Astrocyte of the cerebellum (primary cell): ENCODE results near the gene KCNJ1.
A peak's percentile ranks its signal among the peaks of the same experiment; 100 is the strongest.

Source experiments
- DNase-seq: peaks from one replicate; pipeline ENCODE4 v3.0.0-alpha.2; 2011; ENCODE audit warnings: low read depth
- H3K4me3 ChIP-seq: 2 replicates; pipeline ENCODE4 v1.5.1; 2011; ENCODE audit warnings: mild to moderate bottlenecking, low read depth, low read length, moderate library complexity
- in situ Hi-C: cut with HindIII; loops from 2 replicates; pipeline ENCODE4 v1.10.0; 2017; ENCODE audit warnings: low sequenced_read_pairs
- TF ChIP-seq, protein P1 (sequence below): IDR thresholded peaks from 2 replicates; pipeline ENCODE4 v1.5.1; 2012; ENCODE audit warnings: low read length, low read depth, moderate library complexity, mild to moderate bottlenecking; ENCODE audit errors: missing control alignments

Gene KCNJ1

DNA sequence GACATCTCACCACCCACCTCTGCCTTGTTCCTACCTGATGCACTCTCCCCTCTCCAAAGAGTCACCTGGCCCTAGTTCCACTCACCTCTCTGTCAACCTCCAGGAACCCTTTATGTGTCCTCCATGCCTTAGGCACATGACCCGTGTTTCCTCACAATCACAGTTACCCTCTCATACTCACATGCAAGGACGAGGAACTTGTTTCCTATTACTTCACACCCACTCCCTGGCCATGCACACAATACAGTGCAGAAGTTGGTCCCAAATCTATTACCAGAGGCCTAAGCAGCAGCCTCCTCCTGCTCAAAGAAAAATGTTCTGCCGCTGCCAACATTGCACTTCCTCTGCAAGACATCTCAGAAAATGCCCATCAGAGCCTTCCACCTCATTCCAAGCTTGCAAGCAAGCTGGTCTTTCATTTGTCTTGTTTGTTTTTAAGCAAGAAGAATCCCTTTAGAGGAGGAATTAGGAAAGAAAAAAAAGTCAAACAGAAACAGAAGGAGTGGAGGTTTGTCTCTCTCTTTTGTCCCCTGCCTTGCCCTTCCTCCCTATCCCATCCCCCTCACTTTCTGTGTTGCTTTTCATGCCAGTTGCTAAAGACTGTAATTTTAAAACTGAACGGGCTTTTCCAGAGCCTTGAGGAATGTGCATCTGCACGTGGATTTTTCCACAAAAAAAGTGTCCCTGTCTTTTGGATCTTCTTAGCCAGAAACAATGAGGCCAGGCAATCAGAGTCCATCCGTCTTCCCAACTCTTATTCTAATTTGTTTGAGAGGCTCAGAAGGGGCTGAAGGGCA is 63.4 kb downstream of the KCNJ1 start:
- in situ Hi-C loops = no loop called here

DNA sequence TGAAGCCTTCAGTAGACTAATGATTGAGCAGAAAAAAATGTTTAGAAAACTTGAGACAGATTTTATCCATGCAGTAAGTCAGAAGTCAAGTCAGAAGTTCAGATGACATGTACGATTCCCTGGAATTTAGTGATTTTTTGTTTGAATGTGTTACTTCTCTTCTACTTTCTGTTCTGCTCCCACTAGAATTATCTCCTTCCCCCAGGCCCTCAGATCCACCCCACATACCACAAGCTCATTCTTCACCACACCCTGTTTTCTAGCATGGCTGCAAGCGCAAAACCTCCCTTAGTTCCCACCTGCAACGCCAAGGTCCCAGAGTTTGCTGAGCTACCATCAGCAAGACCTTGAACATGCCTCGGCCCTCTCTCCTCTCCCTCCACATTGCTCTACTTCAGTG is 64.1 kb downstream of the KCNJ1 start:
- DNase-seq = no peak
- H3K4me3 ChIP-seq = no peak overlapping the region
- TF ChIP-seq, protein P1, sequence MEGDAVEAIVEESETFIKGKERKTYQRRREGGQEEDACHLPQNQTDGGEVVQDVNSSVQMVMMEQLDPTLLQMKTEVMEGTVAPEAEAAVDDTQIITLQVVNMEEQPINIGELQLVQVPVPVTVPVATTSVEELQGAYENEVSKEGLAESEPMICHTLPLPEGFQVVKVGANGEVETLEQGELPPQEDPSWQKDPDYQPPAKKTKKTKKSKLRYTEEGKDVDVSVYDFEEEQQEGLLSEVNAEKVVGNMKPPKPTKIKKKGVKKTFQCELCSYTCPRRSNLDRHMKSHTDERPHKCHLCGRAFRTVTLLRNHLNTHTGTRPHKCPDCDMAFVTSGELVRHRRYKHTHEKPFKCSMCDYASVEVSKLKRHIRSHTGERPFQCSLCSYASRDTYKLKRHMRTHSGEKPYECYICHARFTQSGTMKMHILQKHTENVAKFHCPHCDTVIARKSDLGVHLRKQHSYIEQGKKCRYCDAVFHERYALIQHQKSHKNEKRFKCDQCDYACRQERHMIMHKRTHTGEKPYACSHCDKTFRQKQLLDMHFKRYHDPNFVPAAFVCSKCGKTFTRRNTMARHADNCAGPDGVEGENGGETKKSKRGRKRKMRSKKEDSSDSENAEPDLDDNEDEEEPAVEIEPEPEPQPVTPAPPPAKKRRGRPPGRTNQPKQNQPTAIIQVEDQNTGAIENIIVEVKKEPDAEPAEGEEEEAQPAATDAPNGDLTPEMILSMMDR = no peak
- in situ Hi-C loops = no loop called here

More for the DNA sequence above, 63.4 kb downstream of the KCNJ1 start:
- H3K4me3 ChIP-seq = no peak overlapping the region
- no peak for DNase-seq
- TF ChIP-seq, protein P1 = no peak

DNA sequence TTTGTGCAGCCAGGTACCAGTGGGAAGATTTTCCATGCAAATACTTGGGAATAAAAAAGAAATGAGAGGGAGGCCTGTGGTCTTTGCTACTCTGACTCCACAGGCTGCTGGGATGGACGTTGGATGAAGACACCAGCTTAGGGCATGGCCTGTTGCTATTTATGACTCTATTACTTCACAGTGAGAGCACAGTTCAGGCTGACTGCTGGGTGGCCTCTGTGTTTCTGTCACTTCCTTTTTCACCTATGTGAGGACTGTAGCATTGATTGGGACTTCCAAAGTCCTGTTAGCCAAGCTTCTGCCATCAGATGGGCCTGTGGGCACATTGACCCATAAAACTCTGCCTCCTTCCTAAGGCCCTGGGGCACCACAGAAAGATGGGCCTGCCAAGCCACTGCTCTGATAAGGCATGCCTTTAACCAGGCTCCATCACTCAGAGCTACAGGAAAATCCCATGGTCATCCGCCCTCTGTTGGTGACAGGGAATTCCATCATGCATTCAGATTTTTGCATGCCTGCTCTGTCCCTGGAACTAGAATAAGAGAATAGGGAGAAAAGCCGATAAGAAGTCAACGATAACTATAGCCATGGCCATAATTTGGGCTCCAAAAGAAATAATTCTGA is 64.6 kb downstream of the KCNJ1 start:
- TF ChIP-seq, protein P1 = peak; percentile 65
- DNase-seq = no peak
- in situ Hi-C loops = no loop called here
- no peak overlapping the region for H3K4me3 ChIP-seq

DNA sequence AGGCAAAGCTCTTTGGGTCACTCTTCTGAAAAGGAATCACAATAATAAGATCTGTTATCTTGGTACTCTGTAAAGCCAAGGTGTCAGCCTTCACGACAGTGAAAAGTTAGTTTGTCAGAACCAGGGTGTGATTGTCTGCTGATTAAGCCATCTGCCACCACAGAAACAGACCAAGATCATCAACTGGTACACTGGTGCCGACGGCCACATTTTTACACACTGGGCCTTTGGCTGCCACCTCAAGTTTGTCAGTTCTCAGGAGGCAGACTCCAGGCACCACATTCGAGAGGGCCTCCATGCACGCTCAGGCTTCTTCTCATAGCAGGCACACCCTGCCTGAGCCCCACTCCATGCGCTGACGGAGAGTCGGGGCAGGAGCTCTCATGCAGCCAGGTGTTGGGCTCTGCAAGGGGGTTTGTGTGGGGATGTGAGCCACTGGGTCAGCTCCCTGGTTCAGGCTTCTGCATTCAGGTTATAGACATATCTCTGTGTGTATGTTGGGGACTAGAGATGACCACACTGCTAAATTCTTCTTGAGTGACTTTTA is 66.2 kb downstream of the KCNJ1 start:
- TF ChIP-seq, protein P1 = no peak
- in situ Hi-C loops = no loop called here
- DNase-seq = no peak
- H3K4me3 ChIP-seq = no peak overlapping the region

DNA sequence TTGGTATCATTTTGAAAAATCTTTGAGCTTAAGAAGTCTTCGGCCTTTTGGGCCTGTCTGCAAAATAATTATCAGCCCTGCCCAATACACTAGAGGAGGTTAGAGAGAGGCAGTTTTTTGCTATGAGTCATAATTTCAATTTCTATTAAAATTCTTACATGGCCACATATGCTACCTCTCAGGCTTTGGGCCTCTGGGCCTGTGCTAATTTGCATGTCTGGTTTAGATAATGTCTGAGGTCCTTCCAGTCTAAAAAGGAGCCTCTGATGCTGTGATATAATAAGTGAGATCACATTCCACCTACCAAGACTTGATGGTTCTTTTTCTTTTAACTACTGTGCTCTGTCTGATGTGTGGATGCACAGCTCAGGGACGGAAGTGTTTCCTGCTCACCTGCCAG is 70.8 kb downstream of the KCNJ1 start:
- peak; percentile 28 for DNase-seq
- TF ChIP-seq, protein P1 = no peak
- H3K4me3 ChIP-seq = no peak overlapping the region
- in situ Hi-C loops = no loop called here

DNA sequence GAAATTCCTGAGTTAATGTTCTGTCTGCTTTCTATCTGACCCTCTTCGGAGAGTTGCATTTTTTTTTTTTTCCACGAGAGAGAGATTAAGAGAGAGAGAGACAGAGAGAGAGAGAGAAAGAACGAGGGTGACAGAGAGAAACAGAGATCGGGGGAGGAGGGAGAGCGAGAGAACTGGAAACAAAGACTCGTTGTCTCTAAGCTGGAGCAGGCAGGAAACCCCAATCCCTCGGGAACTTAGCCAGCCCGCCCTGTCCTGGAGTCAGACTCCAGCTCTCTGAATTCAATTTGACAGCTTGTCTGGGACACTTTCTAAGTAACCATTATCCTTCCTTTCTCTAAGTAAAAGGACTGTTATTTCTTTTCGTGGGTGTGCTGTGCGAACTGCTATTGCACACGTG is 76.9 kb downstream of the KCNJ1 start:
- in situ Hi-C loops = loop anchor here (5.0 kb wide), 1 partner anchor 103 kb away; no protein-coding TSS in a partner anchor
- DNase-seq = peak; percentile 23
- TF ChIP-seq, protein P1 = no peak
- no peak overlapping the region for H3K4me3 ChIP-seq
